Astrocyte (in vitro differentiated cells and primary cell): ENCODE measurements around the gene ARAP1. TPM values are rescaled to one million over a fixed set of nuclear protein-coding genes. Genes with fewer than 3 reads are reported as not detected.

Experiments used
- DNase-seq: peaks from one replicate; pipeline ENCODE4 v3.0.0-alpha.2; 2010; ENCODE audit warnings: low read depth
- FAIRE-seq: peaks from 2 replicates; lab custom pipeline; 2011; peaks lifted over from hg19 to GRCh38; lab: Jason Lieb, UNC
- H2AFZ ChIP-seq: 2 replicates; pipeline ENCODE4 v1.6.0; 2012; ENCODE audit warnings: low read depth, low read length, inconsistent platforms
- H3K27ac ChIP-seq: 2 replicates; pipeline ENCODE4 v1.5.1; 2011; ENCODE audit warnings: low read depth, low read length, inconsistent platforms
- H3K27me3 ChIP-seq: 2 replicates; pipeline ENCODE4 v1.6.0; 2011; ENCODE audit warnings: low read length, inconsistent platforms; ENCODE audit not compliant: insufficient read depth
- H3K36me3 ChIP-seq: 2 replicates; pipeline ENCODE4 v1.5.1; 2011; ENCODE audit warnings: low read length, inconsistent platforms; ENCODE audit not compliant: insufficient read depth
- H3K4me1 ChIP-seq: 2 replicates; pipeline ENCODE4 v1.5.1; 2011; ENCODE audit warnings: low read length, inconsistent platforms; ENCODE audit not compliant: insufficient read depth
- H3K4me2 ChIP-seq: 2 replicates; pipeline ENCODE4 v1.6.0; 2012; ENCODE audit warnings: low read length, inconsistent platforms
- H3K4me3 ChIP-seq: 2 replicates; pipeline ENCODE4 v1.5.1; 2011; ENCODE audit warnings: low read depth, mild to moderate bottlenecking, low read length, inconsistent platforms; ENCODE audit not compliant: insufficient read depth
- H3K79me2 ChIP-seq: 2 replicates; pipeline ENCODE4 v1.6.0; 2012; ENCODE audit warnings: mild to moderate bottlenecking, low read length, inconsistent platforms; ENCODE audit not compliant: insufficient read depth
- H3K9ac ChIP-seq: 2 replicates; pipeline ENCODE4 v1.6.0; 2012; ENCODE audit warnings: mild to moderate bottlenecking, low read length, inconsistent platforms
- H3K9me3 ChIP-seq: 2 replicates; pipeline ENCODE4 v1.5.1; 2012; ENCODE audit warnings: low read depth, mild to moderate bottlenecking, low read length, inconsistent platforms; ENCODE audit not compliant: insufficient read depth
- H4K20me1 ChIP-seq: 2 replicates; pipeline ENCODE4 v1.6.0; 2012; ENCODE audit warnings: low read length, inconsistent platforms; ENCODE audit not compliant: insufficient read depth
- H3K27ac Mint-ChIP-seq: one replicate; pipeline ENCODE4 v1.8.0; 2021; ENCODE audit warnings: mild to moderate bottlenecking, mixed read lengths; ENCODE audit not compliant: unreplicated experiment
- H3K27me3 Mint-ChIP-seq: one replicate; pipeline ENCODE4 v1.8.0; 2021; ENCODE audit warnings: low read depth, mixed read lengths; ENCODE audit not compliant: unreplicated experiment
- H3K36me3 Mint-ChIP-seq: one replicate; pipeline ENCODE4 v1.8.0; 2021; ENCODE audit warnings: low read depth, mixed read lengths; ENCODE audit not compliant: unreplicated experiment
- H3K4me1 Mint-ChIP-seq: one replicate; pipeline ENCODE4 v1.8.0; 2021; ENCODE audit warnings: low read depth, mixed read lengths; ENCODE audit not compliant: unreplicated experiment
- H3K4me3 Mint-ChIP-seq: one replicate; pipeline ENCODE4 v1.8.0; 2021; ENCODE audit warnings: mild to moderate bottlenecking, moderate library complexity, mixed read lengths; ENCODE audit not compliant: unreplicated experiment
- H3K9me3 Mint-ChIP-seq: one replicate; pipeline ENCODE4 v1.8.0; 2021; ENCODE audit warnings: mild to moderate bottlenecking, mixed read lengths; ENCODE audit not compliant: unreplicated experiment
- EZH2 ChIP-seq: IDR thresholded peaks from 2 replicates; pipeline ENCODE4 v1.6.1; 2012; ENCODE audit warnings: mild to moderate bottlenecking, low read length, inconsistent platforms; ENCODE audit not compliant: insufficient read depth
- total RNA-seq: library from RNA; stranded (reverse); gene quantifications from 2 replicates; pipeline ENCODE4 v1.2.1, GENCODE V29; 2021
- TF ChIP-seq, protein P1 (sequence below): IDR thresholded peaks from 2 replicates; pipeline ENCODE4 v1.5.1; 2011; ENCODE audit warnings: low read depth, mild to moderate bottlenecking, inconsistent platforms, low read length, moderate library complexity; ENCODE audit not compliant: insufficient read depth

ARAP1 gene
- total RNA-seq, 1 donor from 2014 or later: 31.9 TPM

DNA sequence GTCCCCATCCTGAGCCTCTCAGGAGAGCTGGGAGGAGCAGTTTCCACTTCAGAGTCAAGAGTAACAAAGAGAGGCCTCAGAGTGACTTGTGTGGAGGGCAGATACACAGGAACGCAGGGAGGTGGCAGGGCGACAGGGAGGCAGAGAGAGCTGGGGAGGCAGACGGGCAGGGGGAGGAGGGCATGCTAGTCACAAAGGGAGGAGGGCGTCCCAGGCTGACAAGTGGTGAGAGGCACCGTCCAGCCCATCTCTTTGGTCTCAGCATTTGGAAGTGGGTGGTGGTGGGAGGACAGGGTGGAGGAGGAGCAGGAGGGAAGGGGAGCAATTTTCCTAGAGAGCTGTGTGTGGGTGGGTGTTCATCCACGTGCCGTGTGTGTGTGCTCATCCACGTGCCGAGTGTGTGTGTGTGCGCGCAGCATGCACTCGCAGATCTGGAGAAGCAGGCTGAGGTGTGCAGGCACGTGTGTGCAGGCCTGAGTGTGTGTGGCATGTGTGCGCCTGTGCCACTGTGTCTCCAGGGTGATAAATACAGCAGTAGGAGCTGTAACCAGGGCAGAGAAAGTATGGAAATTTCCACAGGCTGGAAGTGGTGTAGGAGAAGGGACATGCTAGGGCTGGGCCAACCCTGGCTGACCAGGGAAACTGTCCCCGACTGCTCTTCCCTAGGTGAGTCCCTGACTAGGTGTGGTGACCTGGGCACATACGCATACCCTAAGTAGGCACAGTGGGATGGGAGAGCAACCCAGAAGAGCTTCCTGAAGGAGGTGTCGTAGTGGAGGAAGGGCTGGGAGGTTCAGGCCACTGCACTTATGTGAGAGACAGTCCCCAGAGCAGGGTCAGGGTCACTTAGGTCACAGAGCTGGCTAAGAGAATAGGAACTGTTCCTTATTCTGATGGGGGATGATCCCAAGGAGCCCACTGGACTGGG, 70.7 kb downstream of the ARAP1 start:
- no peak overlapping the region for H3K27ac Mint-ChIP-seq
- Histone ChIP-seq H3K9me3 (no peaks in the 10 kb centered on the region), H3K9ac (no peak overlapping the region), H3K27ac (no peak overlapping the region), H3K36me3 (no peaks in the 10 kb centered on the region), H3K79me2 (no peaks in the 10 kb centered on the region), H4K20me1 (peaks cover 44% of the 10 kb centered on the region), H3K4me1 (no peaks in the 10 kb centered on the region), H2AFZ (no peak overlapping the region), H3K27me3 (peaks cover 16% of the 10 kb centered on the region), H3K4me3 (no peak overlapping the region), H3K4me2 (no peak overlapping the region)
- H3K36me3 Mint-ChIP-seq: peaks cover 5% of the 10 kb centered on the region
- DNase-seq (no peak), FAIRE-seq (no peak)
- peaks cover 11% of the 10 kb centered on the region for H3K4me1 Mint-ChIP-seq
- TF ChIP-seq, protein P1, sequence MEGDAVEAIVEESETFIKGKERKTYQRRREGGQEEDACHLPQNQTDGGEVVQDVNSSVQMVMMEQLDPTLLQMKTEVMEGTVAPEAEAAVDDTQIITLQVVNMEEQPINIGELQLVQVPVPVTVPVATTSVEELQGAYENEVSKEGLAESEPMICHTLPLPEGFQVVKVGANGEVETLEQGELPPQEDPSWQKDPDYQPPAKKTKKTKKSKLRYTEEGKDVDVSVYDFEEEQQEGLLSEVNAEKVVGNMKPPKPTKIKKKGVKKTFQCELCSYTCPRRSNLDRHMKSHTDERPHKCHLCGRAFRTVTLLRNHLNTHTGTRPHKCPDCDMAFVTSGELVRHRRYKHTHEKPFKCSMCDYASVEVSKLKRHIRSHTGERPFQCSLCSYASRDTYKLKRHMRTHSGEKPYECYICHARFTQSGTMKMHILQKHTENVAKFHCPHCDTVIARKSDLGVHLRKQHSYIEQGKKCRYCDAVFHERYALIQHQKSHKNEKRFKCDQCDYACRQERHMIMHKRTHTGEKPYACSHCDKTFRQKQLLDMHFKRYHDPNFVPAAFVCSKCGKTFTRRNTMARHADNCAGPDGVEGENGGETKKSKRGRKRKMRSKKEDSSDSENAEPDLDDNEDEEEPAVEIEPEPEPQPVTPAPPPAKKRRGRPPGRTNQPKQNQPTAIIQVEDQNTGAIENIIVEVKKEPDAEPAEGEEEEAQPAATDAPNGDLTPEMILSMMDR: no peak
- no peak for TF ChIP-seq EZH2
- H3K4me3 Mint-ChIP-seq: no peak overlapping the region
- H3K9me3 Mint-ChIP-seq: peaks cover 2% of the 10 kb centered on the region
- H3K27me3 Mint-ChIP-seq: peaks cover 41% of the 10 kb centered on the region

DNA sequence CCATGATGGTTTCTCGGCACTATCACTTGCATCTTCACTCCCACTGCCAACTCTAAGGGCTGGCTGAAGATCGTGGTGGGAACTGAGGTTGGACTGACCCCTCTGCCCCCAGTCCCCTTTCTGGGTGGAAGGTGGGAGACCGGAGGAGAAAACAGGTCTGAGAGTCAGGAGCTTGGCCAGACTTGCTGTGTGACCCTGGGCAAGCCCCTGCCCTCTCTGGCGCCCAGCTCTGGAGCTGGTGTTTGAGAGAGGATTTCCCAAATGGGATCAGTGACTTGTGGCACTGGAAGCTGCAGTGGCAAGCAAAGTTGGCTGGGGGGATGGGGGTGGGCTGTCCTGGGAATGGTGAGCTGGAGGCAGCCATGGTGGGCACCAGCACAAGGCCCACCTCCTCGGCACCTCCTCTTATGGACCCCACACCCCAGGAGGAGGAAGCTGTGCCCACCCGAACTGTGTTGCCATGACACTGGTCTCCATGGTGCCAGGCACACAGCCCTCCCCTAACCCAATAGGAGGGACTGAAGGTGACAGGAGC, 71.5 kb downstream of the ARAP1 start:
- Histone ChIP-seq H3K4me2 (no peak overlapping the region), H3K9me3 (no peaks in the 10 kb centered on the region), H3K9ac (no peak overlapping the region), H3K79me2 (no peaks in the 10 kb centered on the region), H2AFZ (no peak overlapping the region), H3K27me3 (peaks cover 23% of the 10 kb centered on the region), H3K4me1 (no peaks in the 10 kb centered on the region), H3K27ac (no peak overlapping the region), H3K36me3 (no peaks in the 10 kb centered on the region), H4K20me1 (peaks cover 39% of the 10 kb centered on the region), H3K4me3 (no peak overlapping the region)
- Mint-ChIP-seq H3K27ac (no peak overlapping the region), H3K36me3 (no peaks in the 10 kb centered on the region), H3K27me3 (peaks cover 49% of the 10 kb centered on the region), H3K4me1 (peaks cover 5% of the 10 kb centered on the region), H3K9me3 (peaks cover 2% of the 10 kb centered on the region), H3K4me3 (no peak overlapping the region)
- TF ChIP-seq, protein P1: no peak
- no peak for TF ChIP-seq EZH2
- FAIRE-seq (no peak), DNase-seq (no peak)

DNA sequence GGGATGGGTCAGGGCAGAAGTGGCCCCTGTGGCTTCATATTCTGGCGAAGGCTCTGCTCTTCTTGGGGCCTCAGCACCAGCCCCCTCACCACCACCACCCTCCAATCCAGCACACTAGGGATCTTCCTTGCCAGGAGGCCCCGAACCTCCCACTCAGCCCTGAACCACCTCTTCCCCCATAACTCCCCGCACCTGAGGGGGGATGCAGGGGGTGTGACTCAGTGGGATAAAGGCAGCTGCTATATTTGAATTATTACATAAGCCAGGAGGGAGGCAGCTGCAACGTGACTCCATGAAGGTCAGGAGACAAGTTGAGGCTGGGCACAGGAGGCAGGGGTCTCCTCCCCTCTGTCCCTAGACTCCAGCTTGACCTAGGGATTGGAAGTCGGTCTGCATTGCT, 72.3 kb downstream of the ARAP1 start:
- H3K27me3 Mint-ChIP-seq: peaks cover 57% of the 10 kb centered on the region
- Histone ChIP-seq H3K36me3 (no peaks in the 10 kb centered on the region), H3K9ac (no peak overlapping the region), H3K27ac (no peak overlapping the region), H3K4me2 (no peak overlapping the region), H3K9me3 (no peaks in the 10 kb centered on the region), H3K4me1 (no peaks in the 10 kb centered on the region), H3K4me3 (no peak overlapping the region), H3K79me2 (no peaks in the 10 kb centered on the region), H4K20me1 (peaks cover 36% of the 10 kb centered on the region), H2AFZ (no peak overlapping the region), H3K27me3 (peaks cover 32% of the 10 kb centered on the region)
- TF ChIP-seq, protein P1: no peak
- TF ChIP-seq EZH2: no peak
- no peak overlapping the region for H3K27ac Mint-ChIP-seq
- peaks cover 5% of the 10 kb centered on the region for H3K4me1 Mint-ChIP-seq
- no peak for DNase-seq
- H3K9me3 Mint-ChIP-seq: peaks cover 2% of the 10 kb centered on the region
- FAIRE-seq: no peak
- no peak overlapping the region for H3K4me3 Mint-ChIP-seq
- no peaks in the 10 kb centered on the region for H3K36me3 Mint-ChIP-seq
